GM23338 (cell line): Measurements from ENCODE around the gene RASSF6. TPM values are rescaled to one million over a fixed set of nuclear protein-coding genes. Genes with fewer than 3 reads are reported as not detected.

Source experiments
- ATAC-seq: fragments of 200-7000 bp; cut with Tn5 transposase; 3 replicates; pipeline ENCODE4 v1.9.1; 2020
- DNase-seq: peaks from one replicate; pipeline ENCODE4 v3.0.0-alpha.2; 2015; ENCODE audit warnings: low spot score
- H2AFZ ChIP-seq: fragments of 200-600 bp; sonication (generic); 2 replicates; pipeline ENCODE4 v1.8.0; 2016; ENCODE audit warnings: antibody characterized with exemption, mild to moderate bottlenecking, moderate library complexity
- H3F3A ChIP-seq: fragments of 200-600 bp; sonication (generic); replicated peaks from 2 replicates; pipeline ENCODE4 v1.8.0; 2017; ENCODE audit warnings: antibody characterized with exemption, mixed run types, low read depth
- H3K27ac ChIP-seq: fragments of 200-600 bp; sonication (generic); 2 replicates; pipeline ENCODE4 v1.6.1; 2016; ENCODE audit warnings: low read depth
- H3K27me3 ChIP-seq: fragments of 200-600 bp; sonication (generic); 2 replicates; pipeline ENCODE4 v1.8.0; 2016; ENCODE audit warnings: mild to moderate bottlenecking, mixed run types, moderate library complexity; ENCODE audit not compliant: insufficient read depth
- H3K36me3 ChIP-seq: fragments of 200-600 bp; sonication (generic); 2 replicates; pipeline ENCODE4 v1.8.0; 2016; ENCODE audit warnings: mild to moderate bottlenecking; ENCODE audit not compliant: insufficient read depth
- H3K4me1 ChIP-seq: fragments of 200-600 bp; sonication (generic); 2 replicates; pipeline ENCODE4 v1.8.0; 2016; ENCODE audit warnings: mild to moderate bottlenecking, moderate library complexity; ENCODE audit not compliant: insufficient read depth
- H3K4me2 ChIP-seq: fragments of 200-600 bp; sonication (generic); 2 replicates; pipeline ENCODE4 v1.7.1; 2017; ENCODE audit warnings: mixed run types
- H3K4me3 ChIP-seq: fragments of 200-600 bp; sonication (generic); 2 replicates; pipeline ENCODE4 v1.6.1; 2016; ENCODE audit warnings: mixed run types
- H3K79me2 ChIP-seq: fragments of 200-600 bp; sonication (generic); replicated peaks from 2 replicates; pipeline ENCODE4 v1.8.0; 2017; ENCODE audit warnings: mild to moderate bottlenecking; ENCODE audit not compliant: insufficient read depth
- H3K9me2 ChIP-seq: fragments of 200-600 bp; sonication (generic); 2 replicates; pipeline ENCODE4 v1.8.0; 2017; ENCODE audit not compliant: insufficient read depth
- H4K20me1 ChIP-seq: fragments of 200-600 bp; sonication (generic); replicated peaks from 2 replicates; pipeline ENCODE4 v1.8.0; 2017; ENCODE audit warnings: mild to moderate bottlenecking; ENCODE audit not compliant: insufficient read depth
- H3K27ac Mint-ChIP-seq: 2 replicates; pipeline ENCODE4 v1.8.0; 2020; ENCODE audit warnings: inconsistent platforms, mild to moderate bottlenecking, moderate library complexity, mixed read lengths
- H3K27me3 Mint-ChIP-seq: 3 replicates; pipeline ENCODE4 v1.8.0; 2022; ENCODE audit warnings: low read depth, mild to moderate bottlenecking, moderate library complexity, mixed read lengths, inconsistent platforms; ENCODE audit not compliant: insufficient read depth, poor library complexity
- H3K36me3 Mint-ChIP-seq: 3 replicates; pipeline ENCODE4 v1.8.0; 2021; ENCODE audit warnings: low read depth, mild to moderate bottlenecking, inconsistent platforms, moderate library complexity, mixed read lengths
- H3K4me1 Mint-ChIP-seq: 3 replicates; pipeline ENCODE4 v1.8.0; 2020; ENCODE audit warnings: mild to moderate bottlenecking, inconsistent platforms, mixed read lengths
- H3K4me3 Mint-ChIP-seq: 3 replicates; pipeline ENCODE4 v1.8.0; 2021; ENCODE audit warnings: moderate library complexity, mild to moderate bottlenecking, inconsistent platforms, mixed read lengths
- H3K9me3 Mint-ChIP-seq: 3 replicates; pipeline ENCODE4 v1.8.0; 2020; ENCODE audit warnings: moderate library complexity, mild to moderate bottlenecking, inconsistent platforms, mixed read lengths
- CREB1 ChIP-seq: fragments of 250-450 bp; sonication (Bioruptor Pico); IDR thresholded peaks from 2 replicates; pipeline ENCODE4 v1.5.0; 2020; ENCODE audit warnings: low read depth, mild to moderate bottlenecking, moderate library complexity
- EZH2 ChIP-seq: fragments of 200-600 bp; sonication (generic); IDR thresholded peaks from one replicate; pipeline ENCODE4 v1.8.0; 2017; ENCODE audit warnings: antibody characterized with exemption, mild to moderate bottlenecking, low read depth; ENCODE audit not compliant: unreplicated experiment
- EZH2phosphoT487 ChIP-seq: fragments of 200-600 bp; sonication (generic); IDR thresholded peaks from one replicate; pipeline ENCODE4 v1.8.1; 2018; ENCODE audit warnings: antibody characterized with exemption; ENCODE audit not compliant: unreplicated experiment
- JUNB ChIP-seq: IDR thresholded peaks from one replicate; pipeline ENCODE4 v1.6.1; 2016; ENCODE audit warnings: antibody characterized with exemption; ENCODE audit not compliant: unreplicated experiment
- NANOG ChIP-seq: IDR thresholded peaks from 2 replicates; pipeline ENCODE4 v1.6.1; 2016; ENCODE audit warnings: antibody characterized with exemption, borderline replicate concordance
- STAT1 ChIP-seq: IDR thresholded peaks from one replicate; pipeline ENCODE4 v1.6.1; 2016; ENCODE audit warnings: antibody characterized with exemption; ENCODE audit not compliant: unreplicated experiment
- ZNF114 ChIP-seq: fragments of 250-450 bp; sonication (Bioruptor Pico); IDR thresholded peaks from 2 replicates; pipeline ENCODE4 v1.5.0; 2020; ENCODE audit warnings: mild to moderate bottlenecking, moderate library complexity
- ZNF331 ChIP-seq: fragments of 250-450 bp; sonication (Bioruptor Pico); IDR thresholded peaks from 2 replicates; pipeline ENCODE4 v1.5.0; 2020; ENCODE audit warnings: low read depth, mild to moderate bottlenecking, moderate library complexity
- polyA plus RNA-seq: library from polyadenylated mRNA; unstranded; fragments of >200 nt; fragmentation: Nextera tagmentation; extraction: Ambion mirVana; gene quantifications from 2 replicates; pipeline ENCODE4 v1.2.1, GENCODE V29; 2016
- total RNA-seq: library from RNA; depleted of rRNA; stranded (reverse); fragments of >200 nt; shearing (Covaris generic); gene quantifications from 2 replicates; pipeline ENCODE4 v1.2.3, GENCODE V29; 2014
- TF ChIP-seq, protein P1 (sequence below): IDR thresholded peaks from 2 replicates; pipeline ENCODE4 v1.6.1; 2016; ENCODE audit warnings: antibody characterized with exemption
- TF ChIP-seq, protein P2 (sequence below): IDR thresholded peaks from one replicate; pipeline ENCODE4 v1.6.1; 2018; ENCODE audit warnings: antibody characterized with exemption; ENCODE audit not compliant: unreplicated experiment
- TF ChIP-seq, protein P3 (sequence below): fragments of 250-450 bp; sonication (Bioruptor Pico); IDR thresholded peaks from 2 replicates; pipeline ENCODE4 v1.5.0; 2020; ENCODE audit warnings: mild to moderate bottlenecking, moderate library complexity

RASSF6 gene
- total and polyA plus RNA-seq, 2 experiments from 2014 or later: 0.14 to 0.79 TPM

DNA sequence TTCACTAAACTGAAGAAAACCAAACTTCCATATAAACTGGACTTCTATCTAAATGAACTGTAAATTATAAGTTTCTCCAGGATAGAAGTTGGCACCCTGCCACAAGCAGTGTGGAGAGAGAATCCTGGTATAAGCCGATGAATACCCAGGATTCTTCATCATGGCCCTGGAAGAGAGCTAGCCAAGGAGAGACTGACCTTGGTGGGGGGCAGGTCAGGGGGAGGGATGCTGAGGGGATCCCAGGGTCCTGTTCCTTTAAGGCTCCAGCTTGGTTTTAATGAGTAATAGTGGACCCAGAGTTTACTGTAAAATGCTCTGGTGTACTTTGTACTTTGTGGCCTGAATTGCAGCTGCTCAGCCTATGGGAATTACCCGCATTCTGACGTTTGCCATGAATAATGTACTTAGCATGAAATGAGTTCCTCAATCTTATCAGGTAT is 16.9 kb downstream of the RASSF6 start (continued):
- TF ChIP-seq STAT1 (no peak), EZH2 (no peak), JUNB (no peak), ZNF331 (CRISPR knock-in tag) (no peak), ZNF114 (no peak), CREB1 (CRISPR knock-in tag) (no peak), NANOG (no peak)
- TF ChIP-seq, protein P1, sequence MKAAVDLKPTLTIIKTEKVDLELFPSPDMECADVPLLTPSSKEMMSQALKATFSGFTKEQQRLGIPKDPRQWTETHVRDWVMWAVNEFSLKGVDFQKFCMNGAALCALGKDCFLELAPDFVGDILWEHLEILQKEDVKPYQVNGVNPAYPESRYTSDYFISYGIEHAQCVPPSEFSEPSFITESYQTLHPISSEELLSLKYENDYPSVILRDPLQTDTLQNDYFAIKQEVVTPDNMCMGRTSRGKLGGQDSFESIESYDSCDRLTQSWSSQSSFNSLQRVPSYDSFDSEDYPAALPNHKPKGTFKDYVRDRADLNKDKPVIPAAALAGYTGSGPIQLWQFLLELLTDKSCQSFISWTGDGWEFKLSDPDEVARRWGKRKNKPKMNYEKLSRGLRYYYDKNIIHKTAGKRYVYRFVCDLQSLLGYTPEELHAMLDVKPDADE: no peak

DNA sequence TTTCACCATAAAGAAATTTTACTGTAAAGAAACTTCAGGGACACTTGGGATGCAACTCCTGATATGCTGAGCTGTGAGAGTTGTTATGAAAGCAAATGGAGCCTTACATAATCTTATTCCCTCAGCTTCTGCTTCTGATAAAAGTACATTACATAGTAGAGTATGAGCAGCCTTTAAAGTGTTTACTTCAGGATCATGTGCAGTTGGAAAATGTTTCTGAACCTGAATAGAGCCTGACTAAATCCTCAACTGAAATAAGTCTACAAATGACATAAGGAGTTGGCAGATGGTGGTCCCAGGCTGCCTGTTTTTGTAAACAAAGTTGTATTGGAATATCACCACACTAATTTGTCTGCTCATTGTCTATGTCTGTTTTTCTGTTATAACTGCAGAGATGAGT is 19.3 kb downstream of the RASSF6 start:
- no peaks in the 10 kb centered on the region for H3K27me3 ChIP-seq
- DNase-seq: no peak
- no peak for ATAC-seq
- no peak overlapping the region for H2AFZ ChIP-seq
- Mint-ChIP-seq H3K4me3 (no peak overlapping the region), H3K27ac (no peak overlapping the region), H3K27me3 (no peaks in the 10 kb centered on the region), H3K9me3 (peaks cover 5% of the 10 kb centered on the region; the same call in 2 of the 3 replicates), H3K36me3 (no peaks in the 10 kb centered on the region; the same call in 2 of the 3 replicates), H3K4me1 (peaks cover 18% of the 10 kb centered on the region)
- peaks cover 4% of the 10 kb centered on the region; the same call in 1 of the 2 replicates for H3K36me3 ChIP-seq
- peaks cover 6% of the 10 kb centered on the region; the same call in 1 of the 2 replicates for H3K9me2 ChIP-seq
- no peak overlapping the region for H3K27ac ChIP-seq
- H3K79me2 ChIP-seq: no peaks in the 10 kb centered on the region
- H3F3A ChIP-seq: no peaks in the 10 kb centered on the region
- H3K4me2 ChIP-seq: no peak overlapping the region
- H3K4me3 ChIP-seq: no peak overlapping the region
- no peaks in the 10 kb centered on the region for H4K20me1 ChIP-seq
- peaks cover 13% of the 10 kb centered on the region for H3K4me1 ChIP-seq
- no peak for TF ChIP-seq ZNF331 (CRISPR knock-in tag)
- TF ChIP-seq, protein P2, sequence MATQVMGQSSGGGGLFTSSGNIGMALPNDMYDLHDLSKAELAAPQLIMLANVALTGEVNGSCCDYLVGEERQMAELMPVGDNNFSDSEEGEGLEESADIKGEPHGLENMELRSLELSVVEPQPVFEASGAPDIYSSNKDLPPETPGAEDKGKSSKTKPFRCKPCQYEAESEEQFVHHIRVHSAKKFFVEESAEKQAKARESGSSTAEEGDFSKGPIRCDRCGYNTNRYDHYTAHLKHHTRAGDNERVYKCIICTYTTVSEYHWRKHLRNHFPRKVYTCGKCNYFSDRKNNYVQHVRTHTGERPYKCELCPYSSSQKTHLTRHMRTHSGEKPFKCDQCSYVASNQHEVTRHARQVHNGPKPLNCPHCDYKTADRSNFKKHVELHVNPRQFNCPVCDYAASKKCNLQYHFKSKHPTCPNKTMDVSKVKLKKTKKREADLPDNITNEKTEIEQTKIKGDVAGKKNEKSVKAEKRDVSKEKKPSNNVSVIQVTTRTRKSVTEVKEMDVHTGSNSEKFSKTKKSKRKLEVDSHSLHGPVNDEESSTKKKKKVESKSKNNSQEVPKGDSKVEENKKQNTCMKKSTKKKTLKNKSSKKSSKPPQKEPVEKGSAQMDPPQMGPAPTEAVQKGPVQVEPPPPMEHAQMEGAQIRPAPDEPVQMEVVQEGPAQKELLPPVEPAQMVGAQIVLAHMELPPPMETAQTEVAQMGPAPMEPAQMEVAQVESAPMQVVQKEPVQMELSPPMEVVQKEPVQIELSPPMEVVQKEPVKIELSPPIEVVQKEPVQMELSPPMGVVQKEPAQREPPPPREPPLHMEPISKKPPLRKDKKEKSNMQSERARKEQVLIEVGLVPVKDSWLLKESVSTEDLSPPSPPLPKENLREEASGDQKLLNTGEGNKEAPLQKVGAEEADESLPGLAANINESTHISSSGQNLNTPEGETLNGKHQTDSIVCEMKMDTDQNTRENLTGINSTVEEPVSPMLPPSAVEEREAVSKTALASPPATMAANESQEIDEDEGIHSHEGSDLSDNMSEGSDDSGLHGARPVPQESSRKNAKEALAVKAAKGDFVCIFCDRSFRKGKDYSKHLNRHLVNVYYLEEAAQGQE: no peak
- no peak for TF ChIP-seq EZH2phosphoT487
- TF ChIP-seq, protein P3, sequence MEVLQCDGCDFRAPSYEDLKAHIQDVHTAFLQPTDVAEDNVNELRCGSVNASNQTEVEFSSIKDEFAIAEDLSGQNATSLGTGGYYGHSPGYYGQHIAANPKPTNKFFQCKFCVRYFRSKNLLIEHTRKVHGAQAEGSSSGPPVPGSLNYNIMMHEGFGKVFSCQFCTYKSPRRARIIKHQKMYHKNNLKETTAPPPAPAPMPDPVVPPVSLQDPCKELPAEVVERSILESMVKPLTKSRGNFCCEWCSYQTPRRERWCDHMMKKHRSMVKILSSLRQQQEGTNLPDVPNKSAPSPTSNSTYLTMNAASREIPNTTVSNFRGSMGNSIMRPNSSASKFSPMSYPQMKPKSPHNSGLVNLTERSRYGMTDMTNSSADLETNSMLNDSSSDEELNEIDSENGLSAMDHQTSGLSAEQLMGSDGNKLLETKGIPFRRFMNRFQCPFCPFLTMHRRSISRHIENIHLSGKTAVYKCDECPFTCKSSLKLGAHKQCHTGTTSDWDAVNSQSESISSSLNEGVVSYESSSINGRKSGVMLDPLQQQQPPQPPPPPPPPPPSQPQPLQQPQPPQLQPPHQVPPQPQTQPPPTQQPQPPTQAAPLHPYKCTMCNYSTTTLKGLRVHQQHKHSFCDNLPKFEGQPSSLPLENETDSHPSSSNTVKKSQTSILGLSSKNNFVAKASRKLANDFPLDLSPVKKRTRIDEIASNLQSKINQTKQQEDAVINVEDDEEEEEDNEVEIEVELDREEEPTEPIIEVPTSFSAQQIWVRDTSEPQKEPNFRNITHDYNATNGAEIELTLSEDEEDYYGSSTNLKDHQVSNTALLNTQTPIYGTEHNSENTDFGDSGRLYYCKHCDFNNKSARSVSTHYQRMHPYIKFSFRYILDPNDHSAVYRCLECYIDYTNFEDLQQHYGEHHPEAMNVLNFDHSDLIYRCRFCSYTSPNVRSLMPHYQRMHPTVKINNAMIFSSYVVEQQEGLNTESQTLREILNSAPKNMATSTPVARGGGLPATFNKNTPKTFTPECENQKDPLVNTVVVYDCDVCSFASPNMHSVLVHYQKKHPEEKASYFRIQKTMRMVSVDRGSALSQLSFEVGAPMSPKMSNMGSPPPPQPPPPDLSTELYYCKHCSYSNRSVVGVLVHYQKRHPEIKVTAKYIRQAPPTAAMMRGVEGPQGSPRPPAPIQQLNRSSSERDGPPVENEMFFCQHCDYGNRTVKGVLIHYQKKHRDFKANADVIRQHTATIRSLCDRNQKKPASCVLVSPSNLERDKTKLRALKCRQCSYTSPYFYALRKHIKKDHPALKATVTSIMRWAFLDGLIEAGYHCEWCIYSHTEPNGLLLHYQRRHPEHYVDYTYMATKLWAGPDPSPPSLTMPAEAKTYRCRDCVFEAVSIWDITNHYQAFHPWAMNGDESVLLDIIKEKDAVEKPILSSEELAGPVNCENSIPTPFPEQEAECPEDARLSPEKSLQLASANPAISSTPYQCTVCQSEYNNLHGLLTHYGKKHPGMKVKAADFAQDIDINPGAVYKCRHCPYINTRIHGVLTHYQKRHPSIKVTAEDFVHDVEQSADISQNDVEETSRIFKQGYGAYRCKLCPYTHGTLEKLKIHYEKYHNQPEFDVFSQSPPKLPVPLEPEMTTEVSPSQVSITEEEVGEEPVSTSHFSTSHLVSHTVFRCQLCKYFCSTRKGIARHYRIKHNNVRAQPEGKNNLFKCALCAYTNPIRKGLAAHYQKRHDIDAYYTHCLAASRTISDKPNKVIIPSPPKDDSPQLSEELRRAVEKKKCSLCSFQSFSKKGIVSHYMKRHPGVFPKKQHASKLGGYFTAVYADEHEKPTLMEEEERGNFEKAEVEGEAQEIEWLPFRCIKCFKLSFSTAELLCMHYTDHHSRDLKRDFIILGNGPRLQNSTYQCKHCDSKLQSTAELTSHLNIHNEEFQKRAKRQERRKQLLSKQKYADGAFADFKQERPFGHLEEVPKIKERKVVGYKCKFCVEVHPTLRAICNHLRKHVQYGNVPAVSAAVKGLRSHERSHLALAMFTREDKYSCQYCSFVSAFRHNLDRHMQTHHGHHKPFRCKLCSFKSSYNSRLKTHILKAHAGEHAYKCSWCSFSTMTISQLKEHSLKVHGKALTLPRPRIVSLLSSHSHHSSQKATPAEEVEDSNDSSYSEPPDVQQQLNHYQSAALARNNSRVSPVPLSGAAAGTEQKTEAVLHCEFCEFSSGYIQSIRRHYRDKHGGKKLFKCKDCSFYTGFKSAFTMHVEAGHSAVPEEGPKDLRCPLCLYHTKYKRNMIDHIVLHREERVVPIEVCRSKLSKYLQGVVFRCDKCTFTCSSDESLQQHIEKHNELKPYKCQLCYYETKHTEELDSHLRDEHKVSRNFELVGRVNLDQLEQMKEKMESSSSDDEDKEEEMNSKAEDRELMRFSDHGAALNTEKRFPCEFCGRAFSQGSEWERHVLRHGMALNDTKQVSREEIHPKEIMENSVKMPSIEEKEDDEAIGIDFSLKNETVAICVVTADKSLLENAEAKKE (CRISPR knock-in tag): no peak
- TF ChIP-seq CREB1 (CRISPR knock-in tag): no peak
- TF ChIP-seq, protein P1: no peak
- no peak for TF ChIP-seq STAT1
- no peak for TF ChIP-seq ZNF114
- TF ChIP-seq EZH2: no peak
